GM10847 (cell line): ENCODE results near the gene RGS3.

ENCODE experiments used
- POLR2A ChIP-seq: IDR thresholded peaks from 2 replicates; pipeline ENCODE4 v1.6.1; 2011; ENCODE audit not compliant: insufficient read length; ENCODE audit errors: extremely low read depth

The RGS3 gene

GRCh38 chr9:113511856-113512761, 48.6 kb downstream of the RGS3 start:
- TF ChIP-seq POLR2A = no peak

DNA sequence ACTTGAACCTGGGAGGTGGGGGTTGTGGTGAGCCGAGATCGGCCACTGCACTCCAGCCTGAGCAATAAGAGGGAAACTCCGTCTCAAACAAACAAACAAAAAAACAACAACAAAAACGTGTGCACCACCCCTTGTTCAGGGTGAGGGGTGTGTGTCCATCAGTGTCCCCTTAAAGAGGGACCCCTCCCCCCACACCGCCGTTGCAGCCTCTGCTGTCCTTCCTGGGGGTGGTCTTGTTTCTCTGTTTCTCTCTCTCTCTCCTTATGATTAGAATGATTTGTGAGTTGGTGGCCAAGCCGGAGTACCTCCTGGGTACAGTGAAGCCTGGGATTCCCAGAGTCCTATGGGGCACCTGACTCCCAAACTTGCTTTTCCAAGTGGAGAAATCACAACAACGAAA, 49.6 kb downstream of the RGS3 start:
- TF ChIP-seq POLR2A = no peak

DNA sequence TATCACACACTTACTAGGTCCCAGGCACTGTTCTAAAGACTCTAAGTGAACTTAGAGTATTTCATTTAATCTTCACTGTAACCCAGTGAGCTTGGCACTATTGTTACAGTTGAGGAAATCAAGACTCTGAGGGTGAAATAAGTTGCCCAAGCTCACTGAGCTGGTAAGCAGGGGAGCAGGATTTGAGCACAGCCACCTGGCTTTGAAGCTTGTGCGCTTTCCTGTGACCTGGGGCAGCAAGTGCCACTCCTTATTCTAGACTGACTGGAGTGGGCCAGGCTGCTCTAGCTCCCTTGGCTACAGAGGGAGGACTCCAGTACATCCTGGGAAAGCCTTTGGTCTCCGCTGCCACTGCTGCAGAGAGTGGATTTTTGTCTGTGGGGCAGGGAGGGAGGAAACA, 50.0 kb downstream of the RGS3 start:
- TF ChIP-seq POLR2A = no peak

DNA sequence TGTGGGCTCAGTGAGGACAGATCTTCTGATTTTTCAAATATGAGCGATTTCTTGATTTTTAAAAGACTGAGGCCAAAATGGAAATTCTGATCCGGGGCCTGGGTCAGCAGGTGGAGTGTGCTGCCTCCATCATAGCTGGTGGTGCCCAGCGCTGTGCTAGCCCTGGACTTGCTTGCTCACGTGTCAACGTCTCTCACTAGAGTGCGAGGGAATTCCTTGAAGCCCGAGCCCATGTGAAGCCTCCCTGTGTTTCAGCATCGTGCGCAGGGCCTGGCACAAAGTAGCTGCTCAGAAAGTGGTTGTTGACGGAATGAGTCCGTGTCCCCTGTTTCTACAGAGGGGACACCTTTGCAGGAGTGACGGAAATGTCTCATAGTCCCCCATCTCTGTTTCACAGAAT, 50.5 kb downstream of the RGS3 start:
- no peak for TF ChIP-seq POLR2A

DNA sequence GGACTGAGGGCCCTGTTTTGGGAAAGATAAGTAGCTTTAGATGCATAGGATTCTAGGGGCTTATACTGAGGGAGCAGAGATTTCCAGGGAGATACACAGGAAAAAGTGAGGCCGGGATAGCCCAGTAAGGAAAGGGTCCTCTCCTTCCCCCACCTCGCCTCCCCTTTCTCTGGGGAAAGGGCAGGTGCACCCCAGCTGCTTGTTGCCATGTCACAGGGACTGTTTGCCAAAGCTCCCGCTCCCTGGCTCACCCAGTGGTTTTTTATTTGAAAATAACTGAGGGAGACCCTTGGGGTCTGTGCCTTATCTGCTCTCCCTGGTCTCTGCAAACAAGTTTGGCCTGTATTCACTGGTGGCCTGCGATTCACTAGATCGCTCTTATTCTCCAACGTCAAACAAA, 51.2 kb downstream of the RGS3 start:
- no peak for TF ChIP-seq POLR2A

- no peak for TF ChIP-seq POLR2A
These were observed 52.3 kb downstream of the RGS3 start for GRCh38 chr9:113515862-113516261.

- no peak for TF ChIP-seq POLR2A
These were observed 53.5 kb downstream of the RGS3 start for GRCh38 chr9:113516840-113517577.

- no peak for TF ChIP-seq POLR2A
These were observed 56.0 kb downstream of the RGS3 start for GRCh38 chr9:113519426-113520108.

DNA sequence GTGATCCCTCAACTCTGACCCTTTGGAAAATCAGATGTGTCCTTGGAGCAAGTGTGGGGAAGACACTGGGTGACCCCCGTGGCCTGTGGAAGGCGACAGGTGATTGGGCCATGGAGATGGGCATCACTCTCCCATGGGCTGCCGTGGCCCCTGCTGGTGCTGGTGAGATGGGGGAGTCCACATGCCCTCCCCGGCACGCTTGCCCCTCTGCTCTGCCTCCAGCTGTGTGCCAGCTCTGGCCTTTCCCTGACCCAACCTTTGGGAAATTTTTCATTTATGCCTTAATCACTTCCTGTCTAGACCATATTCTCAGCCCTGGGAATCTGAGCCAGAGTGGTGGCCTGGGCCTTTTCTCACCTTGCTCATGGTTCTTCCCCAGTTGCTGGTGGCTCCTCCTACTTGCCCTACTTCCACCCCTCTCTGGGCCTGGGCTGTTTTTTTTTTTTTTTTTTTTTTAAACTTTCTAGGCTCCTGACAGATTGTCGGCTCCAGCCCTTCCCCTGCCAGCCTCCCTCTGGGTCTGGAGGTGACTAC, 56.6 kb downstream of the RGS3 start:
- no peak for TF ChIP-seq POLR2A

DNA sequence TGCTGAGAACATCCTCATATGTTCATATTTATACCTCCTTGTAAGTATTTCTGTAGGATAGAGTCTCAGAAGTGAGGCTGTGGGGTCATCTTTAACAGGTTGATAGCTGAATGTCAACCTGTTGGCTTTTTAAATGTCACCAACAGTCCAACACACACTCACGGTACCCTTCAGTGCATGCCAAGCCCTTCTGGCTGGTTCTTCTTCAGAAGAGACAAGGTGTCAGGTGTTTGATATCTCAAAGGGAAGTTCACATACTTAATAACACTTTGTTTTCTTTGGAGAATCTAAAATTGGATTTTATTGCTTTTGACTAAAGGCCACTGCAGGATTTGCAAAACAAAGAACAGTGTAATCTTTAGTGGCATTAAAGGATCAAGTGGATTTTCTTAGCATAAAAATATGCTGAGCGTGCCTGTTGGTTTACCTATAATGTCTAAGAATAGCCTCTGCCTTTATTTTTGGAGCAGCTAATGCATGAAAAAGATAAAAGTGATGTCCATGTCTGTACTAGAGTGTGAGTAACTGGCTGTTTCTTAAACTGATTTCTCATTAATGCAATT, 58.2 kb downstream of the RGS3 start:
- TF ChIP-seq POLR2A = no peak

- TF ChIP-seq POLR2A = no peak
These were observed 58.9 kb downstream of the RGS3 start for GRCh38 chr9:113522419-113522818.

DNA sequence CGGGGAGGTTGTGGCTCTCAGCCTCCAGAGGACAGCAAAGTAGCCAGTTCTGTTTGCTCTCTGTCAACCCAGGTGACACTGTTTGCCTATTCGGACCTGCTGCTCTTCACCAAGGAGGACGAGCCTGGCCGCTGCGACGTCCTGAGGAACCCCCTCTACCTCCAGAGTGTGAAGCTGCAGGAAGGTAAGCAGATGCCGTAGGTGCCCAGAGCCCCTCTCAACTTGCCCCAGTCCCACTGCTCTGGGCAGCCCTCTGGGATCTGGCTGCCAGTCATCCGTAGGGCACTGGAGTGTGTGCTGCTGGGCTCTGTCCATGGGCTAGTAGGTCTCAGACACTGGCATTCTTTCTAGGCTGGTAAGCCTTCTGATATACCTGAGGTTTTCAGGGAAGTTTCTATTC, 59.3 kb downstream of the RGS3 start:
- TF ChIP-seq POLR2A = no peak

GRCh38 chr9:113523421-113524141, 60.1 kb downstream of the RGS3 start:
- no peak for TF ChIP-seq POLR2A

GRCh38 chr9:113524468-113524867, 60.9 kb downstream of the RGS3 start:
- TF ChIP-seq POLR2A = no peak

- no peak for TF ChIP-seq POLR2A
These were observed 61.7 kb downstream of the RGS3 start for GRCh38 chr9:113525205-113525604.

DNA sequence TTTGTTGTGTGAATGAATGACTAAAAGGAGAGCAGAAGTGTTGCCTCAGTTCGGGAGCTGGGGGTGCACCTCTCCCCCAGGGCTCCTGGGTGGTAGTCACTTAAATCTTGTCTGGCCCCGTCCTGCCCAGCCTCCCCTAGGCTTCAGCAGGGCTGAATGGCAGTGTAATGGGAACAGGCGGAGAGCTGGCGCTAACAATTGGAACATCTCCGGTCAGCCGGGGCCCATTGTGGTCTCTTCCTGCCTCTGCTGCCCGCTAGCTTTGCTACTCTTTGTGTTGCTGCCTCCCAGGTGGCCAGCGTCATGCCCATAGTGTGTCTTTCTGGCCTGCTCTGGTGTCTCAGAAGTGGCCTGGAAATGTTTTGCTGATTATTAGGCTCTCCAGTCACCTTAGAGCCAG, 62.3 kb downstream of the RGS3 start:
- TF ChIP-seq POLR2A = no peak
